WI38 (cell line): ENCODE results near the gene ZDHHC11B.
"Not testable (repeated sequence)": the region's sequence is repeated elsewhere in the genome, so short reads cannot be mapped to it uniquely, and the experiment has no call there.

ENCODE experiments used
- H3K4me3 ChIP-seq: 2 replicates; pipeline ENCODE4 v1.5.1; 2011; ENCODE audit warnings: low read depth, mild to moderate bottlenecking, control low read depth, low read length
- TF ChIP-seq, protein P1 (sequence below): IDR thresholded peaks from 2 replicates; pipeline ENCODE4 v1.5.1; 2012; ENCODE audit warnings: low read depth, mild to moderate bottlenecking, control low read depth, low read length

The ZDHHC11B gene

GRCh38 chr5:746258-746761, 38.2 kb downstream of the ZDHHC11B start:
- TF ChIP-seq, protein P1, sequence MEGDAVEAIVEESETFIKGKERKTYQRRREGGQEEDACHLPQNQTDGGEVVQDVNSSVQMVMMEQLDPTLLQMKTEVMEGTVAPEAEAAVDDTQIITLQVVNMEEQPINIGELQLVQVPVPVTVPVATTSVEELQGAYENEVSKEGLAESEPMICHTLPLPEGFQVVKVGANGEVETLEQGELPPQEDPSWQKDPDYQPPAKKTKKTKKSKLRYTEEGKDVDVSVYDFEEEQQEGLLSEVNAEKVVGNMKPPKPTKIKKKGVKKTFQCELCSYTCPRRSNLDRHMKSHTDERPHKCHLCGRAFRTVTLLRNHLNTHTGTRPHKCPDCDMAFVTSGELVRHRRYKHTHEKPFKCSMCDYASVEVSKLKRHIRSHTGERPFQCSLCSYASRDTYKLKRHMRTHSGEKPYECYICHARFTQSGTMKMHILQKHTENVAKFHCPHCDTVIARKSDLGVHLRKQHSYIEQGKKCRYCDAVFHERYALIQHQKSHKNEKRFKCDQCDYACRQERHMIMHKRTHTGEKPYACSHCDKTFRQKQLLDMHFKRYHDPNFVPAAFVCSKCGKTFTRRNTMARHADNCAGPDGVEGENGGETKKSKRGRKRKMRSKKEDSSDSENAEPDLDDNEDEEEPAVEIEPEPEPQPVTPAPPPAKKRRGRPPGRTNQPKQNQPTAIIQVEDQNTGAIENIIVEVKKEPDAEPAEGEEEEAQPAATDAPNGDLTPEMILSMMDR: no peak
- H3K4me3 ChIP-seq: no peak overlapping the region

DNA sequence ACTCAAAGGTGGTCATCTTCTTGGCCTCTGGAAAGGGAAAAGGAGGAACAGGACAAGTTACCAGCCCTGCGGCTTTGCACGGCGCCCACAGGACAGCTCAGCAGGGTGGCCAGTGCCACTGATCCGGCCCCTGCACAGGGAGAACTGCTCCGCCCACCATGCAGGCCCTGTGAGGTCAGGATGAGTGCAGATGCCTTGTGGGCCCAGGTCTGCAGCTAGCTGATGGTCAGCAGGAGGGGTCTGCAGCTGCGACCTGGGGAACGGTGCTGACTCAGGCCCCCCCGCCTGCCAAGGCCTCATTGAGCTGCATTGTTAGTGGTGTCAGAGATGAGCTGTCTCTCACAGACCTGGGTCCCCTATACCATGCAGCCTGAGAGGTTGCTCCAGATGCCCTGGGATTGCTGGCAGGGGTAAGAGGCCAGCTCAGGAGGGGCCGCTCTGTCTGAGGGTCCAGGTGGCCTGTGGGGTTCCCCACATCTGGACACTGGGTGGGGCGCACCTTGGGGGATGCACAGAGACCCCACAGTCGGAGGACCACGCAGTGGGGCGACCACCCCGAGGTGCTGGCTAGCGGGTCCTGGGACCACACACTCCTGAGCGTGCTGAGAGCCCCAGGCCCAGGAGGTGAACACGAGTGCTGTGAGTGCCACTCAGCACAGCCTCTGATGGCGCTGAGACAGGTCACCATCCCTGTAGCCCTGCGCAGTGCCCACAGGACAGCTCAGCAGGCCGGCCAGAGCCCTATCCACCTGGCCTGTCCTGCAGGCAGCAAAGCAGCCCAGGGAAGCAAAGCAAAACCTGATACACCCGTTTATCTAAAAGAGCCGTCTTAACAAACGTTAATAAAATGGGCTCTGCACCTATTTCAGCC, 39.0 kb downstream of the ZDHHC11B start:
- H3K4me3 ChIP-seq: not testable (repeated sequence)

DNA sequence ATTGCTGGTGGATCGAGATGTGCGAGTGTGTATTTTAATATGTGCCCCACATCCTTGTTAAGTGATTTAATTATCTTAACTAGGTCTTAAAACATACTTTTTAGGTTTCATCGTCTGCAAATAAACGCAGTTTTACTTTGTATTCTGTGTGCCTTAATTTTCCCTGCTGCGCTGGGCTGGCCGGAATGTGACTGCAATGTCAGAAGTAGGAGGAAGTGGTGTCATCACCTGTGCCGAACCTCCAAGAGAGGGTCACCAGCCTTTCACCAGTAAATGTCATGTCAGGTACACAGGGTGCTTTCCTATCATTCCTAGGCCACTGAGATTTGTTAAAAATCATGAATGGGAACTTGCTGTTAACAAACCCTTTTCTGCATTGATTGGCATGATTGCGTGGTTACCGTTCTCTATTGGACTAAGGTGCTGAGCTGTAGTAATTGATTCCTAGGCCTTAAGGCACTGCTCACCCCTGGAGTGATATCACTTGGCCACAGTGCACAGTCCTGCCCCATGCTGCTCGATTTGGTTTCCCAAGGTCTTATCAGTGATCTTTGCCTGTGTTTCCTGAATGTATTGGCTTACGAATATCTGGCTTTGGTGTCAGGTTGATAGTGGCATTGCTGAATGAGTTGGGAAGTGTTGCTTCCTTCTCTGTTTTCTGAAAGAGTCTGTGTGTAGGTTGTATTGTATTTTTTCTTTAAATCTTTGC, 40.7 kb downstream of the ZDHHC11B start:
- not testable (repeated sequence) for H3K4me3 ChIP-seq

- not testable (repeated sequence) for H3K4me3 ChIP-seq
These were observed 42.3 kb downstream of the ZDHHC11B start for GRCh38 chr5:742276-742675.

DNA sequence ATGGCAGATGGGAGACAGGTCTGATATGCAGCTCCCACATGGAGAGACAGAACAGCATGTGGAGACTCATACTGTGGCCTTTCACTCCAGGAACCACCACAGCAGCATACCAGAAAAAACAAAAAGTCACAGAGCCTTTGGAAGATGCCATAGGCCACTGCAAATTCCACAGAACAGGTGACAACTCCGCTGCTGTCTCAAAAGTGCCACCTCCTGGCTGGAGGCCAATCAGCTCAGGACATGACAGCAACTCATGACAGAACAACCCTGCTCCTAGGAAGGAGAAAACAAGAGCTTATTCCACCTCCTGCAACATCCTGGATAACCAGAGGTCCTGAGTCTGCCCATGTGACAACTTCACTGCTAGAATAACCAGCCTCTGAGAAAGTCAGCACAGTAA, 50.4 kb downstream of the ZDHHC11B start:
- not testable (repeated sequence) for H3K4me3 ChIP-seq

- H3K4me3 ChIP-seq: not testable (repeated sequence)
These were observed 51.6 kb downstream of the ZDHHC11B start for GRCh38 chr5:732754-733454.

- H3K4me3 ChIP-seq: not testable (repeated sequence)
These were observed 55.3 kb downstream of the ZDHHC11B start for GRCh38 chr5:729225-729624.

DNA sequence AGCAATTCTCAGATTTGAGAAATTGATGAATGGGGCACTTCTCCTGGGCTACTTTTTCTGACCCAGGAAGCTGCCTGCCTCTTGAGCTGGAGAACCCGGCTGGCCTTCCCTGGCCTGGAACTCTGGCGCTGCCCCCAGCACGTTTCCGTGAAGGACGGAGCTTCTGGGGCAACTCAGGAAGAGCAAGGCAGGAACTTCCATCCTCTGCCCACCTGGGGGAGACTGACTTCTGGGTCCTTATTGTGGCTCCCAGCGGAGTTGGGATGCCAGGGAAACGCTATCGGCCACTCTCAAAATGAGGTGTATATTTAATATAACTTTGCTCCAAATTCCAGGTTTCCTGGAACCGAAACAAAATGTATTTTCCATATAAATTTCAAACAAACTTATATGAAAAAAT, 57.4 kb downstream of the ZDHHC11B start:
- not testable (repeated sequence) for H3K4me3 ChIP-seq

- H3K4me3 ChIP-seq: not testable (repeated sequence)
These were observed 60.7 kb downstream of the ZDHHC11B start for GRCh38 chr5:723865-724264.

DNA sequence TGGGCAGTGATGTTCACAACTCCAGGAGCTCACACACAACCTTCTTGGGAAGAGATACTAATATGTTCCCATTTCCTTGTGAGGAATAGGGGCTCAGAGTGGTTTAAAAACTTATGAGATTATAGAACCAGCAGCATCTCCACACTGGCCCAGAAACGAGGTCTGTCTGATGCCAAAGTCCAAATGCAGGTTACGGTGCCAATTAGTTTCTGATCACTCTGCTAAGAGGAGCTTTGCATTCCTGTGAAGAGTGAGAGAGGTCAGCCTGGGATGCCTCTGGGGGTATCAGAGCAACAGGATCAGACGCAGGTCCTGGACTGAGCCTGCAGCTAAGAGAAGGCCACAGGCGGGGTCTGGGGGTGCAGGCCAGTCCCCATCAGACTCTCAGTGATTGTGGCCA, 61.2 kb downstream of the ZDHHC11B start:
- not testable (repeated sequence) for H3K4me3 ChIP-seq

GRCh38 chr5:719379-719778, 65.2 kb downstream of the ZDHHC11B start:
- H3K4me3 ChIP-seq: not testable (repeated sequence)

DNA sequence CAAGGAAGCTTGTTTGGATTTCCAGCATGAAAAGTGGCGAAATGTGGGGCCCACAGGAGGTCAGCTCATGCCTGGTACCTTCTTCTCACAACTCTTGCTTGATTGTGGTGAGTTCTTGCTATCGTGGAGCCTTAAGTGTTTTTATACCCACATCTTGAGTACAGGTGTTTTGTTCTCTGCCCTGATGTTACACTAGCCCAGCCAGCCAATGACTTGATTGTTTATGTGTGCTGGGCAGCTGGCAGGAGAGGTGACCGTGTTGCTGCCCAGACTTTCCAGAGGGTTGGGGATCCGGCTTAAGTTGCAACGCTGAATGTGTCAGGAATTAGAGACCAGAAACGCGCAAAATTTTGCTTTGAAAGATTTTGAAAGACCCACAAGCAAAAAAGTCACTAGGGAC, 67.4 kb downstream of the ZDHHC11B start:
- H3K4me3 ChIP-seq: no peak overlapping the region
- TF ChIP-seq, protein P1: no peak

- not testable (repeated sequence) for H3K4me3 ChIP-seq
These were observed 67.8 kb downstream of the ZDHHC11B start for GRCh38 chr5:716740-717139.

- H3K4me3 ChIP-seq: not testable (repeated sequence)
These were observed 68.9 kb downstream of the ZDHHC11B start for GRCh38 chr5:715636-716035.

- not testable (repeated sequence) for H3K4me3 ChIP-seq
These were observed 70.1 kb downstream of the ZDHHC11B start for GRCh38 chr5:714215-715118.

DNA sequence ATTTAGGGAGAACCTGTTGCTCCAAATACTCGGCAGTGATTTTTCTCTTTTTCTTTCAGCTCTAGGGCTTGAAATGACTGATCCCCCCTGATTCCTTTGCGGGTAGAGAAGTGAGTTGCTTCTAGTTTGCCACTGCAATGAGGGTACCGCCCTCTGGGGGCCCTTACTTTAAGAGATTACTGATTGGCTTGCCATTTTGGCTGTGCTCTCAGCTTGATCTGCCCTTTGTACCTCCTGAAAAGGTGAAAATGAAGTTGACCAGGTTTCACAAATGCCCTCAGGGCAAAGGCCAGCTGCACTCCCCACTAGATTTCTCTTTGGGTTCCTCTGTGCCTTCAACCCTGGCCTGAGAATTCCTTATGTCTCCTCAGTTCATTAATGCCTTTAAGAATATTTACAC, 70.8 kb downstream of the ZDHHC11B start:
- H3K4me3 ChIP-seq: not testable (repeated sequence)

GRCh38 chr5:708848-709517, 75.5 kb downstream of the ZDHHC11B start:
- H3K4me3 ChIP-seq: not testable (repeated sequence)
